GM21528 (cell line): ENCODE data around the gene PACS1.

Source experiments
- ATAC-seq: cut with Tn5 transposase; IDR thresholded peaks from one replicate; pipeline ENCODE4 v1.9.1; 2021; ENCODE audit warnings: mild to moderate bottlenecking, moderate library complexity; ENCODE audit not compliant: unreplicated experiment, low FRiP score

Gene PACS1

DNA sequence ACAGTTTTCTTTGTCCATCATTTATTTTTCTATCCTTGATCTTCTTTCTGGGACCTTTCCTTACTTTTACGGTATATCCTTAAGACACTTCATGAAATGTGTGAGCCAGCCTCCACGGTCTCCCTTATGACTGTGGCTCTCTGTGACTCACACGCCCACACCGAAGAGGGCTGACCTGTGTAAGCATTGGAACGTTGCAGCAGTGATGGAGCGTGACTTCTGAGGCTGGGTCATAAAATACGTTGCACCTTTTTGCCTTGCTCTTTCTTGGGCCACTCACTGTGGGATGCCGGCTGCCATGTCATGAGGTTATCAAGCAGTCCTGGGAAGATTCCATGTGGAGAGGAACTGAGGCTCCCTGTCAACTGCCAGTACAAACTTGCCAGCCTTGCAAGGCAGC lies 102.1 kb downstream of the PACS1 start:
- ATAC-seq: no peak

GRCh38 chr11:66176650-66177049 lies 106.6 kb downstream of the PACS1 start:
- no peak for ATAC-seq

- ATAC-seq: no peak
These were observed 108.1 kb downstream of the PACS1 start for GRCh38 chr11:66178183-66178582.

- no peak for ATAC-seq
These were observed 108.8 kb downstream of the PACS1 start for GRCh38 chr11:66178871-66179270.

DNA sequence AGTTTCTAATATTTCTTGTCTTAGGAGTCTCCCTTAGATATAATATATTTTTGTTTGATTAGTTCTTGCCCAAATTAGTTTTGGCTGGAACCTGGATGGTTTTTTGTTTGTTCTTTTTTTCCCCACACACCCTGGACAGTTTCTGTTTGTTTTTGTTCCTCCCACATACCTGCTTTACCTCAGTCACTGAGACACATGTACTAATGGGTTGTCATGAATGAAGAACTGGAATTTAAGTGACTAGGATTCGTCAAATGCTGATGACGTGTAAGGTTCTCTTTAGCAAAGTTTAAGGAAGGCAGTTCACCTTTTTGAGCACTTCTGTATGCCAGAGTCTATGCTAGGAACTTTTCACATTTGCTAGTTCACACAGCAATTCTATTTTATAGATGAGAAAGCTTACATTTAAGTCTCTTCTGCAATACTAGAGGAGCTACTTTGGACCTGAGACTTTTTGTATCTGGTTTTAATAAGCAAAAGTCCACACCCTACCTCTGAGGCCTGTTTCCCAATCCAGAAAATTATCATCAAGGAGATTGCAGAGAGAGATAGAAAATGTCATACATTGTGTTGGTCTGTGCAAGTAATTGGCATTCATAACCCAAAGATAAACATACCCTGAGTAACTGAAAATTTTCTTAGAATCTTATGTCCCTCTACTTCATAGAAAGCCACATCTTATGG lies 111.7 kb downstream of the PACS1 start:
- ATAC-seq: no peak

GRCh38 chr11:66183494-66184048 lies 113.5 kb downstream of the PACS1 start:
- ATAC-seq: no peak

- ATAC-seq: no peak
These were observed 114.7 kb downstream of the PACS1 start for GRCh38 chr11:66184728-66185127.

DNA sequence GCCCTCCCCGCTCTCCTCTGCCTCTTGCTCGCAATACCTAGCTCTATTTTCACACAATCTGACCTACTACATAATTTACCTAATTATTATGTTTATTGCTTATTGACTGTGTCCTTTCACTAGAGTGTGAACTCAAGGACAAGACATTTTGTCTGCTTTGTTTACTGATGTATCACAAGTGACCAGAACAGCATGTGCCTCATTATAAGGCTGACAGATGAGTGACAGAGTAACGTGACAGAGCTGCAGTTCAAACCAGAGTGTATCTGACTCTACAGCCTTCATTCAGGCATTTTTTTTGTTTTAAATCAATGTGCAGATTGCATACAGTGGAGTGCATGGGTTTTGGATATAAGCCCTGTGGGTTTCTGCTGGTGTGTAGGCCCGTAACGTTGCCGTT lies 116.4 kb downstream of the PACS1 start:
- ATAC-seq: no peak

DNA sequence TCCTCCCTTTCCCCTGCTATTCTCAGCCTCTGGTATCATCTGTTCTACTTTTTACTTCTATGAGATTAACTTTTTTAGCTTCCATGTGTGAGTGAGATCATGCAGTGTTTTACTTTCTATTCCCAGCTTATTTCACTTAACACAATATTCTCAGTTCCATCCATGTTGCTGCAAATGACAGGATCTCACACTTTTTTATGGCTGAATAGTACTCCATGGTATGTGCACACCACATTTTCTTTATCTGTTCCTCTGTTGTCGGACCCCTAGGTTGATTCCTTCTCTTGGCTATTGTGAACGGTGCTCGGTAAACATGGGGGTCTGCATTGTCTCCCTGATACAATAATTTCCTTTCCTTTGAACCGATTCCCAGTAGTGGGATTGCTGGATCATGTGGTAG lies 117.4 kb downstream of the PACS1 start:
- ATAC-seq: no peak

- no peak for ATAC-seq
These were observed 118.5 kb downstream of the PACS1 start for GRCh38 chr11:66188580-66188979.

GRCh38 chr11:66189031-66189745 lies 119.1 kb downstream of the PACS1 start:
- ATAC-seq: no peak

DNA sequence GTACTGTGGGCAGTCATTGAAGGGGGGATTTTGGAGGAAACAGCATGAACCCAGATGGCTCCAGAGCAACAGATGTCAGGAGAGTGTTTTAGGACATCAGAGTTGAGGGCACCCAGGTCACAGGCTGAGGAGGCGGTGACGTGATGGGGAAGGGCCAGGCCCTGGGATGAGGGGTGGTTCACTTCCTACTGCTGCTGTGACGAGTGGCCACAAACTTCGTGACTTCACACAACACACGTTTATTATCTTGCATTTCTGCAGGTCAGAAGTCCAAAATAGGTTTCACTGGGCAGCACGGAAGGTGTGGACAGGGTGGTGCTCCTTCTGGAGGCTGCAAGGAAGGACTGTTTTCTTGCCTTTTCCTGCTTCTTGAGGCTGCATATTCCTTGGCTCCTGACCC lies 120.7 kb downstream of the PACS1 start:
- no peak for ATAC-seq

DNA sequence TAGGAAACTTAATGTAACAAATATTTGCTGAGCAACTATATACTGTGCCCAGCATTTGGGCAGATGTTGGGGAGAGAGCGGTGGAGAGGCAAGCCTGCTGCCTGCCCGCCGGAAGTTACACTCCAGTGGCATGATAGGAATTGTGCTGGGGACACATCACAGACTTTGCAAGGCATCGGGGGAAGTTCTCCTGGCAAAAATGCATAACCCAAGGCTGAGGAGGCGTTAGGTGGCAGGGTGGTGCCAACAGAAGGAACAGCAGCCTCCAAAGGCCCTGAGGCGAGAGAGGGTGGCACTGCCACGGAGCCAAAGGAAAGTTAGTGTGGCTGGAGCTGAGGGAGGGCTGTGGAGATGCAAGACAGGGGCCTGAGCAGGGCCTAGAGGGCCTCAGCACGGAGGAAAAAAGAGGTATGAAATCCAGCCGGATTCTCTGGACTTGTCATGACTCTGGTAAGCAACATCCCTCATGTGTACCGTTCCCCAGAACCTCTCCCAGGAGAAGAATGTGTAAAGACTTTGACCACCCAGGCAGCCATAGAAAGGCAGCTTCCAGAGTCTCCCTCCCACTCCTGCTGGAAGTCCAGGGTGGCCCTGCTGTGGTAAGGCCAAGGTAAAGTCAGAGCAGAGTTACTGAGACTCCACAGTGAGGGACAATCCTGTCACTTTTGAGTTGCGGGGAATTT lies 122.2 kb downstream of the PACS1 start:
- ATAC-seq: no peak

- ATAC-seq: no peak
These were observed 124.3 kb downstream of the PACS1 start for GRCh38 chr11:66194391-66194790.

- no peak for ATAC-seq
These were observed 125.8 kb downstream of the PACS1 start for GRCh38 chr11:66195867-66196266.

DNA sequence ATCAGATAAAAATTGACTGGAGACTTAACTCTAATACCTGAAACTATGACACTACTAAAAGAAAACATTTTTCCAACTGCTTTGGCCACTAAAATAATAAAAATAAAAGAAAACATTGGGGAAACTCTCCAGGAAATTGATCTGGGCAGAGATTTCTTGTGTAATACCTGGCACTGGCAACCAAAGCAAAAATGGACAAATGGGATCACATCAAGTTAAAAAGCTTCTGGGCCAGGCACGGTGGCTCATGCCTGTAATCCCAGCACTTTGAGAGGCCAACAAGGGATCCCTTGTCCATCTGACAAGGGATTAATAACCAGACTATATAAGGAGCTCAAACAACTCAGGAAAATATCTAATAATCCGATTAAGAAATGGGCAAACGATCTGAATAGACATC lies 133.8 kb downstream of the PACS1 start:
- ATAC-seq: no peak

GRCh38 chr11:66204412-66204811 lies 134.3 kb downstream of the PACS1 start:
- ATAC-seq: no peak

DNA sequence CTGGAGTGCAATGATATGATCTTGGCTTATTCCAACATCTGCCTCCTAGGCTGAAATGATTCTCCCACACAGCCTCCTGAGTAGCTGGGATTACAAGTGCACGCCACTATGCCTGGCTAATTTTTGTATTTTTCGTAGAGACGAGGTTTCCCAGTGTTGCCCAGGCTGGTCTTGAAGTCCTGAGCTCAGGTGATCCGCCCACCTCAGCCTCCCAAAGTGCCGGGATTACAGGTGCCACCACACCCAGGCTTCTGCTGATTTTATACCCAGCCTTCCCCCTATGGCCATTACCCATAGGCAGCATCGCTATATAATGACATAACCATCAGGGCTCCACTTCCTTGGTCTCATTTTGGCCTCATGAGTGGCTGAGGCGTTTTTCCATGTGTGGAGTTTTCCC lies 137.7 kb downstream of the PACS1 start:
- no peak for ATAC-seq

DNA sequence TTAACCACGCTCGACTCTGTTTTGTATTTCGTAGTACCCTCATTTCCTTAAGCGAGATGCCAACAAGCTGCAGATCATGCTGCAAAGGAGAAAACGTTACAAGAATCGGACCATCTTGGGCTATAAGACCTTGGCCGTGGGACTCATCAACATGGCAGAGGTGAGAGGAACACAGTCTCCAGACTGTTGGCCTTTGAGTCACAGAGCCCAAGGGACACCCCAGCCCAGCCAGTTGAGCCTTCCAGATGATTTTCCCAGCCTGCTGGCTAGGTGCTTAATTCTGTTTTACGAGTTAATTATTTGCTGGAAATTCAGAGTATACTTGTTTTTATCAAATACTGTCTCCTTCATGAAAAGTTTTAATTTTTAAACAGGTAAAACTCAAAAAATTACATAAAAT lies 141.0 kb downstream of the PACS1 start:
- ATAC-seq: no peak

DNA sequence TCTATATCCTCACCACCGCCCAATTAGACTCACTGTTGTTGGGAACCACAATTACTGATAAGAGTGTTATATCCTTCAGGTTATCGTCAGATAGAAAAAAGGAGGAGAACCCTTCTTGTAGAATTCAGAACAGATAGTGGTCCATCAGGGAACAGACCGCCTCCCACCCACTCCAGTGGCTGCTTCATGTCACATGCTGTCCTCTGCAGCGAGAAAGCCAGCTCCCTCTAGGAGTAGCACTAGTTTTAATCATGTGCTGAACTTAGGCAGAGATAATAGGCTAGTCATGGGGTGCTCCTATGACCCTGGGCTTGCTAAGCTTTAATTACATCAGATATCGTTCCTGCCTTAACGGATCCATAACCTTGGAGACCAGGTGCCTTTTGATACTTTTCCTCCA lies 146.8 kb downstream of the PACS1 start:
- ATAC-seq: no peak

- no peak for ATAC-seq
These were observed 148.0 kb downstream of the PACS1 start for GRCh38 chr11:66218036-66218435.
